Right lobe of liver (tissue), 6 donors: ENCODE measurements around the gene OAS2. TPM values are rescaled to one million over a fixed set of nuclear protein-coding genes. Genes with fewer than 3 reads are reported as not detected.

Source experiments
- ATAC-seq, 4 donors: fragments of 200-7000 bp; cut with Tn5 transposase; one replicate each; pipeline ENCODE4 v1.9.1; 2020; ENCODE audit warnings: mild to moderate bottlenecking in 4 of 4, moderate library complexity in 4 of 4
- DNase-seq, 3 donors: peaks; one replicate each; pipeline ENCODE4 v3.0.0-alpha.2; 2020
- H3K27ac ChIP-seq, 3 donors: fragments of 200-600 bp; one replicate each; pipeline ENCODE4 v1.8.0; 2022
- H3K27me3 ChIP-seq, 2 donors: fragments of 200-600 bp; one replicate each; pipeline ENCODE4 v1.8.0; 2022
- H3K36me3 ChIP-seq, 4 donors: fragments of 200-600 bp; sonication (generic) in 1 of 4; one replicate each; pipeline versions ENCODE4 v1.5.1 to v1.8.0; 2017 to 2022; ENCODE audit warnings: control low read depth in 1 of 4
- H3K4me1 ChIP-seq, 4 donors: fragments of 200-600 bp; sonication (generic) in 1 of 4; one replicate each; pipeline versions ENCODE4 v1.5.1 to v1.8.0; 2017 to 2022; ENCODE audit warnings: control low read depth in 1 of 4
- H3K4me3 ChIP-seq, 3 donors: fragments of 200-600 bp; one replicate each; pipeline ENCODE4 v1.8.0; 2022
- H3K9me3 ChIP-seq, 4 donors: fragments of 200-600 bp; sonication (generic) in 1 of 4; one replicate each; pipeline versions ENCODE4 v1.5.1 to v1.8.0; 2017 to 2022; ENCODE audit warnings: control low read depth in 1 of 4
- POLR2A ChIP-seq: fragments of 450-650 bp; IDR thresholded peaks from one replicate; pipeline ENCODE4 v1.6.1; 2017; ENCODE audit warnings: antibody characterized with exemption, mild to moderate bottlenecking
- WGBS: methylation state at CpG from one replicate; pipeline ENCODE4 v1.1.6; 2018; ENCODE audit warnings: low coverage, low lambda C conversion rate; ENCODE audit not compliant: insufficient coverage; ENCODE audit errors: missing lambda C conversion rate; 5-methylcytosine and 5-hydroxymethylcytosine counted together
- intact Hi-C, 2 donors: fragments of 100-400 bp; cut with DNase I; formaldehyde crosslinking; loops; one replicate each; pipeline versions ENCODE4 v1.11.2 to v1.14.1; 2022
- total RNA-seq, 6 experiments: library from RNA; depleted of rRNA in 2 of 6; stranded (reverse); fragments of >200 nt in 2 of 6; fragmentation: NEBNext Ultra II Directional in 3 of 6; extraction: Animal tissue kit (Norgen Biotek cat#: 25700) in 3 of 6; gene quantifications; one replicate each; pipeline versions ENCODE4 v1.1.0 to v1.2.4, GENCODE V29; 2016 to 2023
- TF ChIP-seq, protein P1 (sequence below), 4 donors: fragments of 200-600 bp in 3 of 4; fragments of 450-650 bp in 1 of 4; IDR thresholded peaks; one replicate each; pipeline versions ENCODE4 v1.5.1 to v1.8.0; 2016 to 2022; ENCODE audit warnings: antibody characterized with exemption in 4 of 4, mild to moderate bottlenecking in 2 of 4
- donor health status: DM: no; HTN: yes; CAD: no.
- donor health status: DM: no; HTN: no; CAD: no.
- donor health status: DM: no; HTN: no; CAD: no.
- donor health status: DM: no; HTN: yes; CAD: no.
- donor health status: DM: no; HTN: yes; CAD: no.

The OAS2 gene
- total RNA-seq, 6 experiments from 2014 or later = 5.2 to 13.4 (median 7.1) TPM

DNA sequence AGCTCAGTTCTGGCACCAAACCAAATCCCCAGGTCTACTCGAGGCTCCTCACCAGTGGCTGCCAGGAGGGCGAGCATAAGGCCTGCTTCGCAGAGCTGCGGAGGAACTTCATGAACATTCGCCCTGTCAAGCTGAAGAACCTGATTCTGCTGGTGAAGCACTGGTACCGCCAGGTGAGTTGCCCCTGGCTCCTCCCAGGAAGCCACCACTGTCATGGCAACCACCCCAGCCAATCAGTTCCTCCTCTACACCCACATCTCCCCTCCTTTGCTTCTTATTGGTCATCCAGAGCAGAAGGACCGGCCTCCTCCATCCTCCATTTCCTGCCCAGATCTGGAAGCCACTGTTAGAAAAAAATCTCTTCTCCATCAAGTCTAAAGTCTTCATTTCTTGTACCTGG lies 17.2 kb upstream of the OAS2 start:
- no peak overlapping the region for H3K27ac ChIP-seq
- no peak overlapping the region for H3K4me3 ChIP-seq
- DNase-seq (no peak), ATAC-seq (no peak)
- intact Hi-C loops = no loop called here
- H3K27me3 ChIP-seq = no peaks in the 10 kb centered on the region
- H3K4me1 ChIP-seq = no peaks in the 10 kb centered on the region
- TF ChIP-seq, protein P1, sequence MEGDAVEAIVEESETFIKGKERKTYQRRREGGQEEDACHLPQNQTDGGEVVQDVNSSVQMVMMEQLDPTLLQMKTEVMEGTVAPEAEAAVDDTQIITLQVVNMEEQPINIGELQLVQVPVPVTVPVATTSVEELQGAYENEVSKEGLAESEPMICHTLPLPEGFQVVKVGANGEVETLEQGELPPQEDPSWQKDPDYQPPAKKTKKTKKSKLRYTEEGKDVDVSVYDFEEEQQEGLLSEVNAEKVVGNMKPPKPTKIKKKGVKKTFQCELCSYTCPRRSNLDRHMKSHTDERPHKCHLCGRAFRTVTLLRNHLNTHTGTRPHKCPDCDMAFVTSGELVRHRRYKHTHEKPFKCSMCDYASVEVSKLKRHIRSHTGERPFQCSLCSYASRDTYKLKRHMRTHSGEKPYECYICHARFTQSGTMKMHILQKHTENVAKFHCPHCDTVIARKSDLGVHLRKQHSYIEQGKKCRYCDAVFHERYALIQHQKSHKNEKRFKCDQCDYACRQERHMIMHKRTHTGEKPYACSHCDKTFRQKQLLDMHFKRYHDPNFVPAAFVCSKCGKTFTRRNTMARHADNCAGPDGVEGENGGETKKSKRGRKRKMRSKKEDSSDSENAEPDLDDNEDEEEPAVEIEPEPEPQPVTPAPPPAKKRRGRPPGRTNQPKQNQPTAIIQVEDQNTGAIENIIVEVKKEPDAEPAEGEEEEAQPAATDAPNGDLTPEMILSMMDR (IDR thresholded peaks at IDR 0.05) = no peak
- no peak for TF ChIP-seq POLR2A
- H3K36me3 ChIP-seq = peaks cover 0 to 2% (median 0%) of the 10 kb centered on the region in 4 donors
- 36% methylated on average over 1 of the region's 7 CpGs for WGBS
- no peaks in the 10 kb centered on the region for H3K9me3 ChIP-seq

DNA sequence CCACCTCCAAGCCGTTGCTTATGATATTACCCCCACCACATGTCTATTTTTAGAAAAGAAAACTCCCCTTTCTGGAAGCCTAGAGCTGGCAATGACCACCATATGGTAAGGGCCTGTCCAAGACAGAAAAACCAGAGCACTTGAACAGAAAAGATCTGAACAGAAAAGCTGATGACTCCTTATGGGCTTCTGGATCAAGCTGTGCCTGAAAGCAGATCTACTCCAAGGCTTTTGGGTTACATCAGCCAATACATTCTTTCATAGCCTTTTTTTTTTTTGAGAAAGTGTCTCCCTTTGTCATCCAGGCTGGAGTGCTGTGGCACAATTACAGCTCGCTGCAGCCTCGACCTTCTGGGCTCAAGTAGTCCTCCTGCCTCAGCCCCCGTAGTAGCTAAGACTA lies 16.8 kb upstream of the OAS2 start:
- no peaks in the 10 kb centered on the region for H3K27me3 ChIP-seq
- no peak for TF ChIP-seq POLR2A
- no peak overlapping the region for H3K27ac ChIP-seq
- H3K4me3 ChIP-seq = no peak overlapping the region
- no peaks in the 10 kb centered on the region for H3K9me3 ChIP-seq
- DNase-seq (no peak), ATAC-seq (no peak)
- H3K4me1 ChIP-seq = no peaks in the 10 kb centered on the region
- intact Hi-C loops = no loop called here
- WGBS = 78% methylated on average over 3 of the region's 4 CpGs
- H3K36me3 ChIP-seq = peaks cover 0 to 2% (median 0%) of the 10 kb centered on the region in 4 donors

DNA sequence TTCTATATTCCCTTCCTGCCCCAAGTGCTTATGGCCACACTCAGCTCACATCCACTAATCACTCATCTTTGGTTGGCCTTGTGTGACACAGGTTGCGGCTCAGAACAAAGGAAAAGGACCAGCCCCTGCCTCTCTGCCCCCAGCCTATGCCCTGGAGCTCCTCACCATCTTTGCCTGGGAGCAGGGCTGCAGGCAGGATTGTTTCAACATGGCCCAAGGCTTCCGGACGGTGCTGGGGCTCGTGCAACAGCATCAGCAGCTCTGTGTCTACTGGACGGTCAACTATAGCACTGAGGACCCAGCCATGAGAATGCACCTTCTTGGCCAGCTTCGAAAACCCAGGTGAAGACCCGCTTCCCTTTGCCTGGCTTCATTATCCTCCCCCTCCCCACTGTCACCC lies 15.8 kb upstream of the OAS2 start:
- intact Hi-C loops = no loop called here
- no peak for TF ChIP-seq POLR2A
- Histone ChIP-seq H3K27me3 (no peaks in the 10 kb centered on the region), H3K9me3 (no peaks in the 10 kb centered on the region), H3K4me1 (no peaks in the 10 kb centered on the region), H3K4me3 (no peak overlapping the region), H3K27ac (no peak overlapping the region), H3K36me3 (peaks cover 0 to 7% (median 1%) of the 10 kb centered on the region in 4 donors)
- 100% methylated on average over 5 of the region's 7 CpGs for WGBS
- DNase-seq = no peak
- ATAC-seq = no peak

DNA sequence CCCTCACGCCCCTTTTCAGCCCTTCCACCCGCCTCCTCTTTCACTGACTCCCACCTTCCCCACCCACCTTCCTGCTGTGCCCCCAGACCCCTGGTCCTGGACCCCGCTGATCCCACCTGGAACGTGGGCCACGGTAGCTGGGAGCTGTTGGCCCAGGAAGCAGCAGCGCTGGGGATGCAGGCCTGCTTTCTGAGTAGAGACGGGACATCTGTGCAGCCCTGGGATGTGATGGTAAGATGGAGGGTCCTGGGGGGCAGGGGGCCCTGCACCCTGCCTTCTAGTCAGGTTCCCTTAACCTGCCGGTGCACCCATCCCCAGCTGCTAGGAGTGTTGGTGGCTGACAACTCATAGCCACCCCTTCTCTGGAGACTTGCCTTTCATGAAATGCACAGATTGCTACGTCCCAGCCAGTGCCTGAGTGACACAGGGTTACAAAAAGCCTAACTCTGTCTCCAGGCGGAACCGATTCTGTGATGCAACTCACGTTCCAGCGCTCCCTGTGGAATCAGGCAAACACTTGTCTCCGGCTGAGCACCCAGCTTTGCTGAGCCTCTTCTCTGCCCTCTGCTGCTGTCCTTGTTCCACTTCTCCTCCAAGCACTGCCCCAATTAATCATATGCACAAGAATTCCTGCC lies 15.0 kb upstream of the OAS2 start:
- WGBS = 78% methylated on average over 10 of the region's 14 CpGs
- Histone ChIP-seq H3K27ac (no peak overlapping the region), H3K9me3 (no peaks in the 10 kb centered on the region), H3K4me3 (no peak overlapping the region), H3K27me3 (no peaks in the 10 kb centered on the region), H3K36me3 (peaks cover 0 to 8% (median 1%) of the 10 kb centered on the region in 4 donors), H3K4me1 (no peaks in the 10 kb centered on the region)
- ATAC-seq (no peak), DNase-seq (no peak)
- no peak for TF ChIP-seq POLR2A
- TF ChIP-seq, protein P1 (IDR thresholded peaks at IDR 0.05) = no peak
- intact Hi-C loops = no loop called here

DNA sequence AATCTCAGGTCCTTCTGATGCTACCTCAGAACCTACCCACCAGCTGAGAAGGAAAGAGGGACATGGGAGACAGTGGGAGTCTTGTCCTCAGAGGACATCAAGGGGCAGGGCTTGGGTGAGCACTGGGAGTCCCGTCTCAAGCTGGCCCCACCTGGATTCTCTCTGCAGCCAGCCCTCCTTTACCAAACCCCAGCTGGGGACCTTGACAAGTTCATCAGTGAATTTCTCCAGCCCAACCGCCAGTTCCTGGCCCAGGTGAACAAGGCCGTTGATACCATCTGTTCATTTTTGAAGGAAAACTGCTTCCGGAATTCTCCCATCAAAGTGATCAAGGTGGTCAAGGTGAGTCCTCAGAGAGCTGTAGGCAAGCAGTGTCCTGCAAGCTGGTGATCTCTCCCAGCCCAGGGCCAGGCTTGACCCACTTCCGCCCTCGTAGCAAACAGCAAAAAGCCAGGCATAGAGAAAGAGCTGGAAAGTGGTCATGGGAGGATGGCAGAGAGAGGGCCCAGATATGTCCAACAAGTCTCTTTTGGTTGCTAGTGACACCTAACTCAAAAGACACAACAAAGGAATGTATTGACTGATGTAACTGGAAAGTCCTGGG lies 14.2 kb upstream of the OAS2 start:
- no peaks in the 10 kb centered on the region for H3K4me1 ChIP-seq
- intact Hi-C loops = no loop called here
- WGBS = 88% methylated on average over 4 of the region's 6 CpGs
- DNase-seq (no peak), ATAC-seq (no peak)
- no peaks in the 10 kb centered on the region for H3K9me3 ChIP-seq
- no peak overlapping the region for H3K27ac ChIP-seq
- no peak overlapping the region for H3K4me3 ChIP-seq
- H3K36me3 ChIP-seq = peaks cover 0 to 8% (median 1%) of the 10 kb centered on the region in 4 donors
- TF ChIP-seq, protein P1 (IDR thresholded peaks at IDR 0.05) = no peak
- no peak for TF ChIP-seq POLR2A
- no peaks in the 10 kb centered on the region for H3K27me3 ChIP-seq
